HEK293 (cell line): Measurements from ENCODE around the gene PNMA1.

Experiments
- CTCF ChIA-PET: fragments of 350-600 bp; formaldehyde crosslinking; extraction: SDS; loops from one replicate; lab custom pipeline; 2021; ENCODE audit warnings: antibody characterized with exemption; lab: Yijun Ruan, JAX
- POLR2A ChIA-PET: fragments of 300-600 bp; formaldehyde crosslinking; extraction: SDS; loops from one replicate; lab custom pipeline; 2020; ENCODE audit warnings: antibody characterized with exemption, inconsistent platforms; lab: Yijun Ruan, JAX
- H3K27ac ChIP-seq: fragments of 200-500 bp; sonication (Bioruptor generic); 2 replicates; pipeline ENCODE4 v1.5.1; 2014; ENCODE audit warnings: low read depth, low read length, control low read depth, inconsistent platforms; ENCODE audit errors: extremely low read depth
- H3K36me3 ChIP-seq, 2 experiments: fragments of 200-500 bp in 1 of 2; sonication (Bioruptor generic) in 1 of 2; 1 replicate in 1 of 2; 2 replicates in 1 of 2; pipeline ENCODE4 v1.5.1; 2014 to 2017; ENCODE audit warnings: inconsistent platforms in 2 of 2, low read length in 2 of 2; ENCODE audit not compliant: control insufficient read depth in 2 of 2, insufficient read depth in 1 of 2
- H3K4me1 ChIP-seq: fragments of 200-500 bp; sonication (Bioruptor generic); 2 replicates; pipeline ENCODE4 v1.5.1; 2014; ENCODE audit warnings: mild to moderate bottlenecking, low read length, inconsistent platforms; ENCODE audit not compliant: control insufficient read depth, insufficient read depth
- H3K4me3 ChIP-seq: 2 replicates; pipeline ENCODE4 v1.5.1; 2011; ENCODE audit warnings: low read depth, mild to moderate bottlenecking, control low read depth, low read length, moderate library complexity
- H3K9me3 ChIP-seq: fragments of 200-500 bp; sonication (Bioruptor generic); 2 replicates; pipeline ENCODE4 v1.5.1; 2014; ENCODE audit warnings: low read depth, low read length, inconsistent platforms; ENCODE audit not compliant: control insufficient read depth, insufficient read depth
- EGR2 ChIP-seq: fragments of 450-650 bp; formaldehyde crosslinking; IDR thresholded peaks from 2 replicates; pipeline ENCODE4 v1.5.1; 2016; ENCODE audit warnings: low read depth, missing biosample characterization, missing genetic modification characterization
- FEZF1 ChIP-seq: fragments of 450-650 bp; formaldehyde crosslinking; IDR thresholded peaks from 2 replicates; pipeline ENCODE4 v1.5.1; 2016; ENCODE audit warnings: missing biosample characterization, missing genetic modification characterization
- KLF8 ChIP-seq: fragments of 450-650 bp; formaldehyde crosslinking; IDR thresholded peaks from 2 replicates; pipeline ENCODE4 v1.5.1; 2016; ENCODE audit warnings: missing biosample characterization, missing genetic modification characterization
- YY1 ChIP-seq: fragments of 450-650 bp; formaldehyde crosslinking; IDR thresholded peaks from 2 replicates; pipeline ENCODE4 v1.5.1; 2018; ENCODE audit warnings: missing biosample characterization, missing genetic modification characterization
- YY2 ChIP-seq: fragments of 450-650 bp; formaldehyde crosslinking; IDR thresholded peaks from 2 replicates; pipeline ENCODE4 v1.5.1; 2016; ENCODE audit warnings: missing biosample characterization, missing genetic modification characterization
- ZBTB1 ChIP-seq: fragments of 450-650 bp; formaldehyde crosslinking; IDR thresholded peaks from 2 replicates; pipeline ENCODE4 v1.5.1; 2016; ENCODE audit warnings: missing biosample characterization, missing genetic modification characterization
- ZBTB17 ChIP-seq: fragments of 450-650 bp; formaldehyde crosslinking; IDR thresholded peaks from 2 replicates; pipeline ENCODE4 v1.5.1; 2016; ENCODE audit warnings: missing biosample characterization, missing genetic modification characterization
- ZFHX2 ChIP-seq: fragments of 450-650 bp; formaldehyde crosslinking; conservative IDR thresholded peaks from 2 replicates; pipeline ENCODE4 v1.5.1; 2016; ENCODE audit warnings: missing biosample characterization, missing genetic modification characterization
- ZNF10 ChIP-seq: fragments of 450-650 bp; formaldehyde crosslinking; IDR thresholded peaks from 2 replicates; pipeline ENCODE4 v1.5.1; 2017; ENCODE audit warnings: missing biosample characterization, missing genetic modification characterization
- ZNF132 ChIP-seq: fragments of 450-650 bp; formaldehyde crosslinking; IDR thresholded peaks from 2 replicates; pipeline ENCODE4 v1.5.1; 2017; ENCODE audit warnings: missing biosample characterization, missing genetic modification characterization, borderline replicate concordance
- ZNF155 ChIP-seq: fragments of 450-650 bp; formaldehyde crosslinking; IDR thresholded peaks from 2 replicates; pipeline ENCODE4 v1.5.1; 2016; ENCODE audit warnings: missing biosample characterization, missing genetic modification characterization
- ZNF354C ChIP-seq: fragments of 450-650 bp; formaldehyde crosslinking; IDR thresholded peaks from 2 replicates; pipeline ENCODE4 v1.5.1; 2016; ENCODE audit warnings: missing biosample characterization, missing genetic modification characterization, low read depth, borderline replicate concordance
- ZNF639 ChIP-seq: fragments of 450-650 bp; formaldehyde crosslinking; IDR thresholded peaks from 2 replicates; pipeline ENCODE4 v1.5.1; 2016; ENCODE audit warnings: missing biosample characterization, missing genetic modification characterization
- ZNF660 ChIP-seq: fragments of 450-650 bp; IDR thresholded peaks from 2 replicates; pipeline ENCODE4 v1.5.1; 2018; ENCODE audit warnings: missing biosample characterization, mild to moderate bottlenecking, missing genetic modification characterization
- ZNF692 ChIP-seq: fragments of 450-650 bp; formaldehyde crosslinking; IDR thresholded peaks from 2 replicates; pipeline ENCODE4 v1.5.1; 2016; ENCODE audit warnings: missing biosample characterization, missing genetic modification characterization
- ZNF76 ChIP-seq: fragments of 450-650 bp; formaldehyde crosslinking; IDR thresholded peaks from 2 replicates; pipeline ENCODE4; 2016; ENCODE audit warnings: low read depth, missing biosample characterization, missing genetic modification characterization, borderline replicate concordance
- ZNF768 ChIP-seq: fragments of 450-650 bp; formaldehyde crosslinking; IDR thresholded peaks from 2 replicates; pipeline ENCODE4 v1.5.1; 2018; ENCODE audit warnings: missing biosample characterization, mild to moderate bottlenecking, missing genetic modification characterization
- ZSCAN4 ChIP-seq: fragments of 450-650 bp; formaldehyde crosslinking; IDR thresholded peaks from 2 replicates; pipeline ENCODE4 v1.5.1; 2017; ENCODE audit warnings: missing biosample characterization, missing genetic modification characterization

The PNMA1 gene

GRCh38 chr14:73715707-73716106, 1.5 kb upstream of the PNMA1 start:
- ChIA-PET CTCF (interaction anchor here (0.6 kb wide), 3 partner anchors 32 to 225 kb away, joined by 3 to 5 read pairs (median 3); no protein-coding TSS in a partner anchor), POLR2A (interaction anchor here (0.7 kb wide), 1 partner anchor 136 kb away, joined by 3 read pairs; the partner anchor contains the start of gene PTGR2)
- H3K4me1 ChIP-seq, result peaks cover 10% of the 10 kb centered on the region
- no peak overlapping the region for H3K27ac ChIP-seq
- no peaks in the 10 kb centered on the region for H3K9me3 ChIP-seq
- peaks cover 9 to 47% of the 10 kb centered on the region in 2 experiments; a peak in 2 of 3 replicates for H3K36me3 ChIP-seq
- no peak overlapping the region for H3K4me3 ChIP-seq
- 0 out of 2 replicates have a peak, but pooled peaks have one; percentile 38 for TF ChIP-seq ZBTB17 (tag by site-specific recombination)
- TF ChIP-seq KLF8 (tag by site-specific recombination), result no peak
- no peak for TF ChIP-seq YY1 (tag by site-specific recombination)
- no peak for TF ChIP-seq ZNF132

GRCh38 chr14:73714656-73715081, 485 bp upstream of the PNMA1 start:
- no peak overlapping the region for H3K27ac ChIP-seq
- ChIA-PET POLR2A (interaction anchor here (0.6 to 1.5 kb wide), 8 partner anchors 14 to 235 kb away, joined by 3 to 5 read pairs (median 4); partner anchors contain the start of genes COQ6, DNAL1, FAM161B and PTGR2), CTCF (no interaction called here)
- peak overlapping the region; percentile 27 for H3K4me3 ChIP-seq
- no peaks in the 10 kb centered on the region for H3K9me3 ChIP-seq
- H3K4me1 ChIP-seq, result peaks cover 10% of the 10 kb centered on the region
- H3K36me3 ChIP-seq, result peaks cover 3 to 40% of the 10 kb centered on the region in 2 experiments; a peak in 2 of 3 replicates
- no peak for TF ChIP-seq ZNF660 (tag by site-specific recombination)
- no peak for TF ChIP-seq ZSCAN4 (tag by site-specific recombination)

GRCh38 chr14:73713206-73713802, 880 bp downstream of the PNMA1 start:
- POLR2A ChIA-PET, result interaction anchor here (0.6 to 1.5 kb wide), 6 partner anchors 10 to 130 kb away, joined by 3 to 6 read pairs (median 3); partner anchors contain the start of gene DNAL1
- peak overlapping the region; percentile 97 for H3K27ac ChIP-seq
- H3K9me3 ChIP-seq, result no peaks in the 10 kb centered on the region
- H3K4me1 ChIP-seq, result peaks cover 10% of the 10 kb centered on the region
- peak overlapping the region; percentile 89 for H3K4me3 ChIP-seq
- H3K36me3 ChIP-seq, result peaks cover 3 to 28% of the 10 kb centered on the region in 2 experiments; a peak in 2 of 3 replicates
- TF ChIP-seq ZNF639 (tag by site-specific recombination), result no peak
- TF ChIP-seq ZNF692, result peak; percentile 11; the same call in 1 of the 2 replicates
- no peak for TF ChIP-seq ZNF10 (tag by site-specific recombination)
- TF ChIP-seq ZFHX2, result peak; percentile 49
- TF ChIP-seq ZBTB1 (tag by site-specific recombination), result no peak
- 0 out of 2 replicates have a peak, but pooled peaks have one; percentile 29 for TF ChIP-seq KLF8 (tag by site-specific recombination)
- peak; percentile 25; the same call in 1 of the 2 replicates for TF ChIP-seq YY2 (tag by site-specific recombination)
- TF ChIP-seq FEZF1, result no peak
- no peak for TF ChIP-seq ZNF155 (tag by site-specific recombination)
- TF ChIP-seq ZNF354C (tag by site-specific recombination), result no peak
- TF ChIP-seq EGR2 (tag by site-specific recombination), result peak; percentile 25; the same call in 1 of the 2 replicates
- 0 out of 2 replicates have a peak, but pooled peaks have one; percentile 43 for TF ChIP-seq ZNF76
- no peak for TF ChIP-seq ZNF768 (tag by site-specific recombination)
- CTCF ChIA-PET, result interaction anchor here (0.6 to 1.0 kb wide), 3 partner anchors 45 to 176 kb away, joined by 3 read pairs; no protein-coding TSS in a partner anchor
